ENCODE data around the gene NOL4L.

- TF ChIP-seq CTCF (IDR thresholded peaks at IDR 0.05) = no peak
- TF ChIP-seq POLR2A (IDR thresholded peaks at IDR 0.05; ENCODE audit: low read depth) = no peak
Measured at GRCh38 chr20:32596681-32597252, 11.6 kb upstream of the NOL4L start.
